Stimulated activated CD4-positive, alpha-beta T cell treated with anti-CD3 and anti-CD28 coated beads, Interleukin-1b, Interleukin-23, amount 100 ng/mL, for 4 hours (primary cell): ENCODE data around the gene SDR9C7.
"Not testable (repeated sequence)": the region's sequence is repeated elsewhere in the genome, so short reads cannot be mapped to it uniquely, and the experiment has no call there.

Experiments used
- DNase-seq, 2 donors: peaks; one replicate each; pipeline ENCODE4 v3.0.0-alpha.2; 2020; ENCODE audit warnings: low read depth in 2 of 2

SDR9C7 gene

GRCh38 chr12:56916296-56916995 lies 17.8 kb downstream of the SDR9C7 start:
- no peak for DNase-seq

- no peak for DNase-seq
These were observed 19.5 kb downstream of the SDR9C7 start for GRCh38 chr12:56914724-56915123.

- DNase-seq, result no peak
These were observed 20.0 kb downstream of the SDR9C7 start for GRCh38 chr12:56914256-56914655.

GRCh38 chr12:56909403-56909802 lies 24.8 kb downstream of the SDR9C7 start:
- not testable (repeated sequence) for DNase-seq

- no peak for DNase-seq
These were observed 26.1 kb downstream of the SDR9C7 start for GRCh38 chr12:56908136-56908535.

GRCh38 chr12:56905852-56906251 lies 28.4 kb downstream of the SDR9C7 start:
- DNase-seq, result no peak

GRCh38 chr12:56903374-56903773 lies 30.8 kb downstream of the SDR9C7 start:
- no peak for DNase-seq

GRCh38 chr12:56901313-56901712 lies 32.9 kb downstream of the SDR9C7 start:
- DNase-seq, result not testable (repeated sequence)

GRCh38 chr12:56900583-56900982 lies 33.6 kb downstream of the SDR9C7 start:
- DNase-seq, result no peak

- no peak for DNase-seq
These were observed 35.3 kb downstream of the SDR9C7 start for GRCh38 chr12:56898938-56899337.

- DNase-seq, result no peak
These were observed 36.3 kb downstream of the SDR9C7 start for GRCh38 chr12:56897844-56898361.

- no peak for DNase-seq
These were observed 38.1 kb downstream of the SDR9C7 start for GRCh38 chr12:56896082-56896481.

GRCh38 chr12:56894698-56895368 lies 39.4 kb downstream of the SDR9C7 start:
- no peak for DNase-seq

GRCh38 chr12:56891885-56892284 lies 42.3 kb downstream of the SDR9C7 start:
- not testable (repeated sequence) for DNase-seq

- no peak for DNase-seq
These were observed 47.9 kb downstream of the SDR9C7 start for GRCh38 chr12:56886319-56886718.

GRCh38 chr12:56885316-56885715 lies 48.9 kb downstream of the SDR9C7 start:
- no peak for DNase-seq

GRCh38 chr12:56884421-56884820 lies 49.8 kb downstream of the SDR9C7 start:
- no peak for DNase-seq

GRCh38 chr12:56882407-56882806 lies 51.8 kb downstream of the SDR9C7 start:
- DNase-seq, result not testable (repeated sequence)

- no peak for DNase-seq
These were observed 53.8 kb downstream of the SDR9C7 start for GRCh38 chr12:56880125-56880992.

- DNase-seq, result not testable (repeated sequence)
These were observed 54.7 kb downstream of the SDR9C7 start for GRCh38 chr12:56879240-56880124.

- no peak for DNase-seq
These were observed 56.2 kb downstream of the SDR9C7 start for GRCh38 chr12:56878010-56878339.
